Lower leg skin (tissue), 4 donors: ENCODE data around the gene GCNT4. TPM values are rescaled to one million over a fixed set of nuclear protein-coding genes. Genes with fewer than 3 reads are reported as not detected.

Source experiments
- DNase-seq, 2 donors: peaks; one replicate each; pipeline ENCODE4 v3.0.0-alpha.2; 2019; ENCODE audit warnings: low spot score in 2 of 2
- H3K4me3 ChIP-seq: fragments of 200-600 bp; sonication (generic); 2 replicates; pipeline ENCODE4 v1.5.1; 2017; ENCODE audit warnings: mild to moderate bottlenecking, low read depth; ENCODE audit not compliant: poor library complexity, severe bottlenecking
- POLR2A ChIP-seq, 2 donors: fragments of 450-650 bp; IDR thresholded peaks; one replicate each; pipeline ENCODE4 v1.6.1; 2016 to 2017; ENCODE audit warnings: antibody characterized with exemption in 2 of 2, mild to moderate bottlenecking in 1 of 2, moderate library complexity in 1 of 2
- WGBS, 2 donors: methylation state at CpG; one replicate each; pipeline ENCODE4 v1.1.5; 2018; 5-methylcytosine and 5-hydroxymethylcytosine counted together
- intact Hi-C: fragments of 100-400 bp; cut with DNase I; formaldehyde crosslinking; loops from one replicate; pipeline ENCODE4 v1.15.0; 2023; ENCODE audit warnings: low total_unique reads
- total RNA-seq, 4 donors: library from RNA; depleted of rRNA; stranded (reverse); fragments of >200 nt; gene quantifications; one replicate each; pipeline ENCODE4 v1.1.0, GENCODE V29; 2016
- TF ChIP-seq, protein P1 (sequence below), 3 donors: fragments of 450-650 bp; IDR thresholded peaks; one replicate each; pipeline ENCODE4 v1.5.1; 2016; ENCODE audit warnings: antibody characterized with exemption in 3 of 3, mild to moderate bottlenecking in 3 of 3, moderate library complexity in 2 of 3

GCNT4 gene
- total RNA-seq, 4 donors from 2014 or later: 2.6 to 5.5 (median 3.5) TPM

DNA sequence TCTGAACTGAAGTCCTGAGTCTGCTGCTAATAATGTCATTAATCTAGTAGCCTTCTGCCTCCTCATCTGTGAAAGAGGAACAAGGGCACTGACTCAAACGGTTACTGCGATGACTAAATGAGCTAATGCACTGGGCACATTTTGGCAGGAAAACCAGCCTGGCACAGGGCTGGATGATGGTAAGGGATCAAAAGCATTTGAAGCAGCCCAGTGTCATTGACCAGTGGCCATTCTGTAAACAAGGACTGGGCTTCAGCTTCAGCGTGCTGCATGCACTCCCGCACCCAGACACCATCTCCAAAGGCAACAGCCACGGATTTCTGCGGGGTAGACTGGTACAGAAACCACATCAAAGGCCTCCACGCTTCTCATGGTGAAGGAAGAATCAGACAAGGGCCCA lies 8.0 kb downstream of the GCNT4 start:
- 67 to 84% methylated on average over 7 of the region's 7 CpGs for WGBS, 2 donors

DNA sequence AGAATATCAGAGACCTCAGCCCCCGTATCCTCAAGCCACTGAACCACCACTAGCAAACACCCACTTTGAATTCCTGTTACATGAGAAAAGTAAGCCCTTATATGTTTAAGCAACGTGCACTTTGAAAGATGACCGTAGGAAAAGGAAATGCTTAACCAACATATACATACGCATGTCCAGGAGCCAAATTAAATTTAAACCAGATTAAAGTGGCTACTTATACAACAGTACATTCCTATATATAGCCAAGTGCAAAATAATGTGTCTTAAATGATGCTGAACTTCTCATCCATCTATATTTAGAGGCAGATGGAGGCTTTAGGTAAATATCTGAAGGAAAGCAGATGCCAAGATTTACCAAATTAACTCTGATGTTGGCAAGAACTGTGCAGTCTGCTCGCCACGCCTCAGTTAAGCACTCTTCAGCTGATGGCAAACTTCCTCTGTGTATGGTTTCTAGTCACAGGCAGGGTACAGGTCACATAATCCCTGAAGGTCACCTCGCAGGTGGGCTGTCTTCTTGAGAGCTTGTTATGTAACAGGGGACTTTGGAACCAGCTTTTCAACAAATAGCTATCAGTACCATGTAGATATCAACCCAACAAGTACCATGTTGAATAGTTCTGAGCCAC lies 8.6 kb downstream of the GCNT4 start:
- intact Hi-C loops: no loop called here
- no peak for DNase-seq
- TF ChIP-seq, protein P1, sequence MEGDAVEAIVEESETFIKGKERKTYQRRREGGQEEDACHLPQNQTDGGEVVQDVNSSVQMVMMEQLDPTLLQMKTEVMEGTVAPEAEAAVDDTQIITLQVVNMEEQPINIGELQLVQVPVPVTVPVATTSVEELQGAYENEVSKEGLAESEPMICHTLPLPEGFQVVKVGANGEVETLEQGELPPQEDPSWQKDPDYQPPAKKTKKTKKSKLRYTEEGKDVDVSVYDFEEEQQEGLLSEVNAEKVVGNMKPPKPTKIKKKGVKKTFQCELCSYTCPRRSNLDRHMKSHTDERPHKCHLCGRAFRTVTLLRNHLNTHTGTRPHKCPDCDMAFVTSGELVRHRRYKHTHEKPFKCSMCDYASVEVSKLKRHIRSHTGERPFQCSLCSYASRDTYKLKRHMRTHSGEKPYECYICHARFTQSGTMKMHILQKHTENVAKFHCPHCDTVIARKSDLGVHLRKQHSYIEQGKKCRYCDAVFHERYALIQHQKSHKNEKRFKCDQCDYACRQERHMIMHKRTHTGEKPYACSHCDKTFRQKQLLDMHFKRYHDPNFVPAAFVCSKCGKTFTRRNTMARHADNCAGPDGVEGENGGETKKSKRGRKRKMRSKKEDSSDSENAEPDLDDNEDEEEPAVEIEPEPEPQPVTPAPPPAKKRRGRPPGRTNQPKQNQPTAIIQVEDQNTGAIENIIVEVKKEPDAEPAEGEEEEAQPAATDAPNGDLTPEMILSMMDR (IDR thresholded peaks at IDR 0.05): no peak
- no peak for TF ChIP-seq POLR2A (IDR thresholded peaks at IDR 0.05)
- 83 to 85% methylated on average over 7 of the region's 7 CpGs for WGBS, 2 donors
- no peak overlapping the region for H3K4me3 ChIP-seq

More for the DNA sequence above, 8.0 kb downstream of the GCNT4 start:
- no peak overlapping the region for H3K4me3 ChIP-seq
- intact Hi-C loops: no loop called here
- TF ChIP-seq, protein P1 (IDR thresholded peaks at IDR 0.05): no peak
- TF ChIP-seq POLR2A (IDR thresholded peaks at IDR 0.05): no peak
- DNase-seq: no peak

DNA sequence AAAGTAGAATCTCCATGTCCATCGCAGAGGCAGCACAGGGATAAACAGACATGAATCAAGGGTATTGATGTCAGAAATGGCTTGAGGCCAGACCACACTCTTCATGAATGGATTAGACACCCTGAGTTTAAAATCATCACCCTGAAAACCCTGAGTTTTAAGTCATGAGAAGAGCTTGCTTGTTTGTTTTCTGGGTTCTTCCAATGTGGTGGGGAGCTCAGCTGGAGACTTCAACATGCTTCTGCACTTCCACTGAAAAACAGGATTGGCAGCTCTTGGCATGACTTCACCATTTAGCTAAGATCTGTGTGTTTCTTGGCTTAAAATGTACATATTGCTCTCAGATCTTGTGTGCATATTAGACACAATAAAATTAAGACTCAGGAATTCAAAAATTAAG lies 9.8 kb downstream of the GCNT4 start:
- TF ChIP-seq, protein P1 (IDR thresholded peaks at IDR 0.05): no peak
- no peak for TF ChIP-seq POLR2A (IDR thresholded peaks at IDR 0.05)
- no peak overlapping the region for H3K4me3 ChIP-seq
- intact Hi-C loops: no loop called here
- DNase-seq: no peak
- WGBS, 2 donors: 77 to 80% methylated on average over 1 of the region's 1 CpG

DNA sequence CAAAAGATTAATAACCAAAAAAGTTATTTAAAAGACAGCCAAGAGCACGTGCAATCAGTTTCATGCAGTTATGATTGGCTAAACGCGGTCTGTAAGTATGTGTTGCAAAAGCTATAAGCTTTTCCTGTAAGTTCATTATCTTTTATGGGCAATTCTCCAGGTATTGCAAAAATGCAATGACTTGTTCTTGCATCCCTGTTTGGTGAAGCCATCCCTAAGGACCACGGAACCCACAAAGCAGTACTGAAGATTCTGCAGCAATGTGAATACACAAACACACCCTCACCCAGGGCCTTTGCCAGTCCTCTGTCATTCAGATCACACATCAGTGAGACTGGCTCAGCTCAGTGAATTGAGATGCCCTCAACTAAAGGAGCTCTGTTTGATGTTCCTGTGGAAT lies 11.4 kb downstream of the GCNT4 start:
- 59 to 81% methylated on average over 4 of the region's 4 CpGs for WGBS, 2 donors
- intact Hi-C loops: no loop called here
- H3K4me3 ChIP-seq: no peak overlapping the region
- DNase-seq: no peak
- TF ChIP-seq POLR2A (IDR thresholded peaks at IDR 0.05): no peak
- TF ChIP-seq, protein P1 (IDR thresholded peaks at IDR 0.05): no peak

DNA sequence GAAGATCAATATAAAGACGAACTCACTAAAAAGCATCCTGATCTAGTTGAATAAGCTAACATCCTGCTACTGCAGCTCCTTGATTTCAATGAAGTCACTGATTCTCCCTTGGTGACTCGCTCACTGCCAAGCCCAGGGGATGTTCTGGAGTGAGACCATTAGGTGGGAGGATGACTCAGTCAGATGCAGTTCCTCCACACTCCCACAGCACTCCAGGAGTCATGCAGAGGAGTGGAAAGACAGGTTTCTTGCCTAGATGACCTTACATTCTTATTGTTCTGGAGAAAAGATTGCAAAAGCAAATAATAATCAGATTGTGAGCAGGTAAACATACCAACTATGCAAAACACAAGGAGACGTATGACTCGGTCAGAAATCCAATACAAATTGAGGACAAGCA lies 15.3 kb downstream of the GCNT4 start:
- TF ChIP-seq POLR2A (IDR thresholded peaks at IDR 0.05): no peak
- TF ChIP-seq, protein P1 (IDR thresholded peaks at IDR 0.05): no peak
- 47 to 57% methylated on average over 4 of the region's 4 CpGs for WGBS, 2 donors
- intact Hi-C loops: no loop called here

More for the DNA sequence above, 15.3 kb downstream of the GCNT4 start:
- no peak for DNase-seq
- no peak overlapping the region for H3K4me3 ChIP-seq
